ENCODE results near the gene CKAP5. TPM values are rescaled to one million over a fixed set of nuclear protein-coding genes. Genes with fewer than 3 reads are reported as not detected.
"Not testable (repeated sequence)": the region's sequence is repeated elsewhere in the genome, so short reads cannot be mapped to it uniquely, and the experiment has no call there.

Gene CKAP5
- total RNA-seq, 3 donors from 2014 or later, result 50.3 to 74.5 (median 67.8) TPM

- no peaks in the 10 kb centered on the region for H3K36me3 ChIP-seq (ENCODE audit: low read depth)
- intact Hi-C loops (cut with DNase I, micrococcal nuclease), result no loop called here
- ATAC-seq, result no peak
- no peak for TF ChIP-seq CTCF (IDR thresholded peaks at IDR 0.05)
- peaks cover 3% of the 10 kb centered on the region for H3K4me1 ChIP-seq (ENCODE audit: low read depth)
- H3K4me3 ChIP-seq, result no peak overlapping the region
- no peaks in the 10 kb centered on the region for H3K9me3 ChIP-seq
- DNase-seq, result no peak
Measured at GRCh38 chr11:46712874-46713576, 133.1 kb downstream of the CKAP5 start.

- DNase-seq (no peak), ATAC-seq (no peak)
- TF ChIP-seq CTCF (IDR thresholded peaks at IDR 0.05), result no peak
- no peaks in the 10 kb centered on the region for H3K36me3 ChIP-seq (ENCODE audit: low read depth)
- no peaks in the 10 kb centered on the region for H3K9me3 ChIP-seq
- intact Hi-C loops (cut with DNase I, micrococcal nuclease), result no loop called here
- no peaks in the 10 kb centered on the region for H3K4me1 ChIP-seq (ENCODE audit: low read depth)
- H3K4me3 ChIP-seq, result no peak overlapping the region
Measured at GRCh38 chr11:46711303-46711702, 134.8 kb downstream of the CKAP5 start.

GRCh38 chr11:46710821-46711269, 135.2 kb downstream of the CKAP5 start:
- no peaks in the 10 kb centered on the region for H3K9me3 ChIP-seq
- peaks cover 4% of the 10 kb centered on the region for H3K36me3 ChIP-seq (ENCODE audit: low read depth)
- TF ChIP-seq CTCF (IDR thresholded peaks at IDR 0.05), result no peak
- H3K4me1 ChIP-seq (ENCODE audit: low read depth), result no peaks in the 10 kb centered on the region
- H3K4me3 ChIP-seq, result no peak overlapping the region
- intact Hi-C loops (cut with DNase I, micrococcal nuclease), result no loop called here
- DNase-seq, result peak in 1 of 3 donors; percentile 38
- ATAC-seq, result peak; percentile 70

DNA sequence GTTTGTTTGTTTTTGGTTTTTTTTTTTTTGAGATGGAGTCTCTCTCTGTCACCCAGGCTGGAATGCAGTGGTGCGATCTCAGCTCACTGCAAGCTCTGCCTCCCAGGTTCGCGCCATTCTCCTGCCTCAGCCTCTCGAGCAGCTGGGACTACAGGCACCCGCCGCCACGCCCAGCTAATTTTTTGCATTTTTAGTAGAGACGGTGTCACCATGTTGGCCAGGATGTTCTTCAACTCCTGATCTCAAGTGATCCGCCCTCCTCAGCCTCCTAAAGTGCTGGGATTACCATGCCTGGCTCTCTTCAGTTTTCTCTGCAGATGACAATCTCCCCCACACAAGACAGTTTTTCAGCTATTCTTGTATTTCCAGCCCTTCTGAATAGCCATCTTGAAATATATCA, 136.7 kb downstream of the CKAP5 start:
- H3K4me1 ChIP-seq (ENCODE audit: low read depth); H3K4me3 ChIP-seq; ATAC-seq; DNase-seq; H3K9me3 ChIP-seq; intact Hi-C loops (cut with DNase I, micrococcal nuclease): not testable (repeated sequence)
- H3K36me3 ChIP-seq (ENCODE audit: low read depth), result peaks cover 17% of the 10 kb centered on the region

- Histone ChIP-seq H3K4me1 (ENCODE audit: low read depth) (peaks cover 5% of the 10 kb centered on the region), H3K4me3 (no peak overlapping the region), H3K36me3 (ENCODE audit: low read depth) (peaks cover 19% of the 10 kb centered on the region), H3K9me3 (no peaks in the 10 kb centered on the region)
- no peak for TF ChIP-seq CTCF (IDR thresholded peaks at IDR 0.05)
- ATAC-seq (no peak), DNase-seq (no peak)
- intact Hi-C loops (cut with DNase I, micrococcal nuclease), result no loop called here
Measured at GRCh38 chr11:46706886-46707285, 139.2 kb downstream of the CKAP5 start.

DNA sequence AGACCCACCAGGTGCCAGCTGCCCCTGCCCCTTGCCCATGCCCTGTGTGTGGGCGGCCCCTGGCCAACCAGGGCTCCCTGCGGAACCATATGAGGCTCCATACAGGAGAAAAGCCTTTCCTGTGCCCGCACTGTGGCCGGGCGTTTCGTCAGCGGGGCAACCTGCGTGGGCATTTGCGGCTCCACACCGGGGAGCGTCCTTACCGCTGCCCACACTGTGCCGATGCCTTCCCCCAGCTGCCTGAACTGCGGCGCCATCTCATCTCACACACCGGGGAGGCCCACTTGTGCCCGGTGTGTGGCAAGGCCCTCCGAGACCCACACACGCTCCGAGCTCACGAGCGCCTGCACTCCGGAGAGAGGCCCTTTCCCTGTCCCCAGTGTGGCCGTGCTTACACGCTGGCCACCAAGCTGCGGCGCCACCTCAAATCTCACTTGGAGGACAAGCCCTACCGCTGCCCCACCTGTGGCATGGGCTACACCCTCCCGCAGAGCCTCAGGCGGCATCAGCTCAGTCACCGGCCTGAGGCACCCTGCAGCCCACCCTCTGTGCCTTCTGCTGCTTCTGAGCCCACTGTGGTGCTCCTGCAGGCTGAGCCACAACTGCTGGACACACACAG, 140.9 kb downstream of the CKAP5 start:
- intact Hi-C loops (cut with DNase I, micrococcal nuclease), result no loop called here
- H3K36me3 ChIP-seq (ENCODE audit: low read depth), result peaks cover 19% of the 10 kb centered on the region
- no peak for TF ChIP-seq CTCF (IDR thresholded peaks at IDR 0.05)
- H3K4me1 ChIP-seq (ENCODE audit: low read depth), result peaks cover 10% of the 10 kb centered on the region
- H3K9me3 ChIP-seq, result no peaks in the 10 kb centered on the region
- H3K4me3 ChIP-seq, result no peak overlapping the region
- ATAC-seq (no peak), DNase-seq (no peak)

All from mucosa of descending colon (tissue), 3 donors.